Neuronal stem cell (in vitro differentiated cells): Measurements from ENCODE around the gene STK31.
"Not testable (repeated sequence)": the region's sequence is repeated elsewhere in the genome, so short reads cannot be mapped to it uniquely, and the experiment has no call there.

ENCODE experiments used
- DNase-seq: peaks from one replicate; pipeline ENCODE4 v3.0.0-alpha.2; 2013; ENCODE audit warnings: low spot score
- H2AFZ ChIP-seq: one replicate; pipeline ENCODE4 v1.6.1; 2013; ENCODE audit warnings: mild to moderate bottlenecking, low read length, inconsistent platforms
- H2AK5ac ChIP-seq: 2 replicates; pipeline ENCODE4 v1.6.1; 2013; ENCODE audit warnings: low read depth, mild to moderate bottlenecking, inconsistent platforms, low read length, moderate library complexity, mixed read lengths
- H2BK120ac ChIP-seq: 2 replicates; pipeline ENCODE4 v1.6.1; 2013; ENCODE audit warnings: low read depth, mild to moderate bottlenecking, inconsistent platforms, low read length, moderate library complexity, mixed read lengths
- H2BK12ac ChIP-seq: one replicate; pipeline ENCODE4 v1.6.1; 2013; ENCODE audit warnings: low read length, inconsistent platforms
- H2BK15ac ChIP-seq: 2 replicates; pipeline ENCODE4 v1.6.1; 2013; ENCODE audit warnings: mild to moderate bottlenecking, low read length, inconsistent platforms, mixed read lengths
- H2BK5ac ChIP-seq: one replicate; pipeline ENCODE4 v1.6.1; 2013; ENCODE audit warnings: inconsistent platforms, mild to moderate bottlenecking, low read length, moderate library complexity
- H3K14ac ChIP-seq: one replicate; pipeline ENCODE4 v1.6.1; 2013; ENCODE audit warnings: low read length, inconsistent platforms
- H3K18ac ChIP-seq: 2 replicates; pipeline ENCODE4 v1.6.1; 2013; ENCODE audit warnings: low read length, inconsistent platforms
- H3K23ac ChIP-seq: 2 replicates; pipeline ENCODE4 v1.6.1; 2013; ENCODE audit warnings: low read depth, mild to moderate bottlenecking, mixed read lengths, low read length, inconsistent platforms; ENCODE audit not compliant: poor library complexity
- H3K27ac ChIP-seq: replicated peaks from 3 replicates; pipeline ENCODE4 v1.5.1; 2013; ENCODE audit warnings: low read length, inconsistent platforms
- H3K27me3 ChIP-seq, 3 experiments: 2 replicates each; pipeline ENCODE4 v1.6.1; 2013; ENCODE audit warnings: low read length in 3 of 3, mild to moderate bottlenecking in 2 of 3, inconsistent platforms in 1 of 3, low read depth in 1 of 3, mixed read lengths in 1 of 3, moderate library complexity in 1 of 3; ENCODE audit not compliant: control insufficient read depth in 3 of 3, insufficient read depth in 3 of 3
- H3K36me3 ChIP-seq, 2 donors: replicated peaks in 1 of 2; 2 replicates each; pipeline ENCODE4 v1.6.1; 2013; ENCODE audit warnings: low read length in 2 of 2; ENCODE audit not compliant: control insufficient read depth in 2 of 2, insufficient read depth in 2 of 2
- H3K4ac ChIP-seq: 2 replicates; pipeline ENCODE4 v1.6.1; 2013; ENCODE audit warnings: inconsistent platforms, mild to moderate bottlenecking, low read length, moderate library complexity
- H3K4me1 ChIP-seq, 2 donors: 1 replicate in 1 of 2; 2 replicates in 1 of 2; pipeline ENCODE4 v1.6.1; 2013; ENCODE audit warnings: low read length in 2 of 2, low read depth in 1 of 2; ENCODE audit not compliant: control insufficient read depth in 2 of 2, insufficient read depth in 1 of 2
- H3K4me2 ChIP-seq: one replicate; pipeline ENCODE4 v1.6.1; 2013; ENCODE audit warnings: mild to moderate bottlenecking, low read length, inconsistent platforms; ENCODE audit not compliant: insufficient read depth, poor library complexity, severe bottlenecking
- H3K4me3 ChIP-seq, 2 donors: 2 replicates each; pipeline ENCODE4 v1.5.1; 2013; ENCODE audit warnings: low read length in 2 of 2, mild to moderate bottlenecking in 2 of 2, inconsistent platforms in 1 of 2, moderate library complexity in 1 of 2
- H3K79me1 ChIP-seq: one replicate; pipeline ENCODE4 v1.6.1; 2013; ENCODE audit warnings: low read depth, mild to moderate bottlenecking, inconsistent platforms, low read length, moderate library complexity
- H3K9ac ChIP-seq: one replicate; pipeline ENCODE4 v1.6.1; 2013; ENCODE audit warnings: mild to moderate bottlenecking, low read depth, low read length, inconsistent platforms; ENCODE audit not compliant: poor library complexity
- H3K9me3 ChIP-seq, 2 donors: replicated peaks in 1 of 2; 2 replicates each; pipeline versions ENCODE3 to v1.6.1; 2013; ENCODE audit warnings: low read length in 2 of 2, mild to moderate bottlenecking in 2 of 2, inconsistent platforms in 1 of 2, low read depth in 1 of 2, mixed read lengths in 1 of 2, moderate library complexity in 1 of 2; ENCODE audit not compliant: control insufficient read depth in 2 of 2, insufficient read depth in 1 of 2
- H4K8ac ChIP-seq: one replicate; pipeline ENCODE4 v1.6.1; 2013; ENCODE audit warnings: low read depth, mild to moderate bottlenecking, inconsistent platforms, low read length, moderate library complexity
- H4K91ac ChIP-seq: one replicate; pipeline ENCODE4 v1.6.1; 2013; ENCODE audit warnings: low read length, low read depth, mild to moderate bottlenecking, inconsistent platforms; ENCODE audit not compliant: poor library complexity
- WGBS, 2 donors: extraction: QIAGEN DNeasy Blood & Tissue Kit; methylation state at CpG; one replicate each; pipeline ENCODE4 v1.1.7; 2013; ENCODE audit warnings: missing lambda C conversion rate in 2 of 2, mixed read lengths in 1 of 2; ENCODE audit not compliant: insufficient read length in 2 of 2, insufficient replicate concordance in 1 of 2; ENCODE audit errors: extremely low coverage in 2 of 2; 5-methylcytosine and 5-hydroxymethylcytosine counted together

STK31 gene

GRCh38 chr7:23717788-23718187 lies 7.8 kb downstream of the STK31 start:
- no peak overlapping the region for H3K14ac ChIP-seq
- no peak overlapping the region for H4K91ac ChIP-seq
- H3K23ac ChIP-seq, result no peak overlapping the region
- H2BK5ac ChIP-seq, result no peak overlapping the region
- H2AK5ac ChIP-seq, result no peak overlapping the region
- 100% methylated on average over 1 of the region's 1 CpG; no CpG with 5 or more reads in 1 of the 2 donors for WGBS, 2 donors
- H3K18ac ChIP-seq, result no peak overlapping the region
- H2BK15ac ChIP-seq, result no peak overlapping the region
- H4K8ac ChIP-seq, result no peak overlapping the region
- H2BK120ac ChIP-seq, result no peak overlapping the region
- no peak overlapping the region for H3K9ac ChIP-seq
- H3K27me3 ChIP-seq, result no peaks in the 10 kb centered on the region
- no peak overlapping the region for H3K27ac ChIP-seq
- H2AFZ ChIP-seq, result no peak overlapping the region
- no peaks in the 10 kb centered on the region for H3K4me1 ChIP-seq
- no peaks in the 10 kb centered on the region for H3K79me1 ChIP-seq
- H3K9me3 ChIP-seq, result no peaks in the 10 kb centered on the region
- no peak for DNase-seq
- no peak overlapping the region for H2BK12ac ChIP-seq
- H3K4me3 ChIP-seq, result no peak overlapping the region
- H3K4ac ChIP-seq, result no peak overlapping the region
- H3K36me3 ChIP-seq, result no peaks in the 10 kb centered on the region
- H3K4me2 ChIP-seq, result no peak overlapping the region

- no peak overlapping the region for H4K91ac ChIP-seq
- H2BK12ac ChIP-seq, result no peak overlapping the region
- H2AK5ac ChIP-seq, result no peak overlapping the region
- no peaks in the 10 kb centered on the region for H3K9me3 ChIP-seq
- H3K4me3 ChIP-seq, result no peak overlapping the region
- no peak overlapping the region for H2BK15ac ChIP-seq
- H3K27ac ChIP-seq, result no peak overlapping the region
- H3K36me3 ChIP-seq, result no peaks in the 10 kb centered on the region
- no peak overlapping the region for H2BK5ac ChIP-seq
- H3K23ac ChIP-seq, result no peak overlapping the region
- no peak for DNase-seq
- H2AFZ ChIP-seq, result no peak overlapping the region
- no peak overlapping the region for H4K8ac ChIP-seq
- no peaks in the 10 kb centered on the region for H3K79me1 ChIP-seq
- peaks cover 0 to 3% of the 10 kb centered on the region in 2 donors for H3K4me1 ChIP-seq
- no peak overlapping the region for H2BK120ac ChIP-seq
- H3K27me3 ChIP-seq, result no peaks in the 10 kb centered on the region
- H3K4ac ChIP-seq, result no peak overlapping the region
- no peak overlapping the region for H3K4me2 ChIP-seq
- no peak overlapping the region for H3K9ac ChIP-seq
- no peak overlapping the region for H3K18ac ChIP-seq
- no CpG with 5 or more reads among the region's 4 CpGs for WGBS, 2 donors
- no peak overlapping the region for H3K14ac ChIP-seq
Observed at GRCh38 chr7:23721456-23721855, 11.4 kb downstream of the STK31 start.

- H2BK12ac ChIP-seq, H3K4ac ChIP-seq, DNase-seq, H3K4me3 ChIP-seq, H3K36me3 ChIP-seq, H2BK120ac ChIP-seq, H3K9me3 ChIP-seq, H3K4me2 ChIP-seq, H3K79me1 ChIP-seq, H3K4me1 ChIP-seq, H2BK5ac ChIP-seq, H2BK15ac ChIP-seq, H3K23ac ChIP-seq, H3K14ac ChIP-seq, H3K18ac ChIP-seq, H4K8ac ChIP-seq, H3K27me3 ChIP-seq, H3K27ac ChIP-seq, H3K9ac ChIP-seq, H4K91ac ChIP-seq, H2AK5ac ChIP-seq: not testable (repeated sequence)
- H2AFZ ChIP-seq, result peak overlapping the region; percentile 29
- WGBS, 2 donors, result no CpG with 5 or more reads among the region's 21 CpGs
Observed at GRCh38 chr7:23722587-23723216, 12.7 kb downstream of the STK31 start.

- no CpG with 5 or more reads among the region's 4 CpGs for WGBS, 2 donors
Observed at GRCh38 chr7:23724113-23724512, 14.1 kb downstream of the STK31 start.

More at GRCh38 chr7:23724113-23724512, 14.1 kb downstream of the STK31 start:
- H3K4me2 ChIP-seq, H2BK15ac ChIP-seq, H3K27ac ChIP-seq, H3K4me1 ChIP-seq, H2BK5ac ChIP-seq, H3K27me3 ChIP-seq, H3K9ac ChIP-seq, H3K14ac ChIP-seq, H3K36me3 ChIP-seq, H3K18ac ChIP-seq, H3K79me1 ChIP-seq, H2BK12ac ChIP-seq, H3K9me3 ChIP-seq, H3K4me3 ChIP-seq, H3K4ac ChIP-seq, H2AK5ac ChIP-seq, H2BK120ac ChIP-seq, DNase-seq, H2AFZ ChIP-seq, H3K23ac ChIP-seq, H4K91ac ChIP-seq, H4K8ac ChIP-seq: not testable (repeated sequence)
